Upper lobe of right lung (tissue), 1 donor: ENCODE measurements around the gene KLHL17. TPM values are rescaled to one million over a fixed set of nuclear protein-coding genes. Genes with fewer than 3 reads are reported as not detected.

Source experiments
- ATAC-seq: fragments of 200-7000 bp; cut with Tn5 transposase; one replicate; pipeline ENCODE4 v1.9.1; 2020; ENCODE audit warnings: mild to moderate bottlenecking, moderate library complexity
- DNase-seq: peaks from one replicate; pipeline ENCODE4 v3.0.0-alpha.2; 2020
- H3K27ac ChIP-seq: fragments of 200-600 bp; one replicate; pipeline ENCODE4 v1.8.0; 2022
- H3K27me3 ChIP-seq: fragments of 200-600 bp; one replicate; pipeline ENCODE4 v1.8.0; 2022; ENCODE audit warnings: mild to moderate bottlenecking
- H3K36me3 ChIP-seq: fragments of 200-600 bp; one replicate; pipeline ENCODE4 v1.8.0; 2022
- H3K4me1 ChIP-seq: fragments of 200-600 bp; one replicate; pipeline ENCODE4 v1.8.0; 2022
- H3K4me3 ChIP-seq: fragments of 200-600 bp; one replicate; pipeline ENCODE4 v1.8.0; 2022; ENCODE audit warnings: mild to moderate bottlenecking
- H3K9me3 ChIP-seq: fragments of 200-600 bp; one replicate; pipeline ENCODE4 v1.8.0; 2022
- intact Hi-C: fragments of 100-400 bp; cut with DNase I; formaldehyde crosslinking; loops from one replicate; pipeline ENCODE4 v1.11.0; 2022
- total RNA-seq: library from RNA; stranded (reverse); fragmentation: NEBNext Ultra II Directional; extraction: Animal tissue kit (Norgen Biotek cat#: 25700); gene quantifications from one replicate; pipeline ENCODE4 v1.2.1, GENCODE V29; 2021
- TF ChIP-seq, protein P1 (sequence below): fragments of 200-600 bp; IDR thresholded peaks from one replicate; pipeline ENCODE4 v1.8.0; 2022; ENCODE audit warnings: antibody characterized with exemption
- donor health status: DM: no; HTN: yes; CAD: no; lungs with severe emphysema.

Gene KLHL17
- total RNA-seq, 1 donor from 2014 or later: 17.0 TPM

DNA sequence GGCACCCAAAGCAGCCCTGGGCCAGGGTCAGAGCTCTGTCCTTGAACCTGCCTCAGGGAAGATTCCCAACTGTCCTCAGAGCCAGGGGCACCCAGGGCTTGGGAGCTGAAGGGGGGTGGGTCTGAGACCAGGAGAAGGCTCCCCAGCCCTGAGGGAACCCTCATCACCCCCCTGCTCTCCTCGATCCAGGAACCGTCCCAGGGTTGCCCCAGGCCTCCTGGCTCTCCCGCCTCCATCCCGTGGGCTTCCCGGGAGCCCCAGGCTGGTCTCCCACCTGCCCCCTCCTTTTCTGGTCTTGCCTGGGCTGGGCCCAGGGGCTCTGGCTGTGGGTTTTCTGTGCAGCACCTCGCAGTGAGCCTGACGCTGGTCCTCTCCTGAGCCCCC lies 43.3 kb upstream of the KLHL17 start:
- H3K27me3 ChIP-seq: peaks cover 92% of the 10 kb centered on the region
- intact Hi-C loops: no loop called here
- no peaks in the 10 kb centered on the region for H3K9me3 ChIP-seq
- TF ChIP-seq, protein P1, sequence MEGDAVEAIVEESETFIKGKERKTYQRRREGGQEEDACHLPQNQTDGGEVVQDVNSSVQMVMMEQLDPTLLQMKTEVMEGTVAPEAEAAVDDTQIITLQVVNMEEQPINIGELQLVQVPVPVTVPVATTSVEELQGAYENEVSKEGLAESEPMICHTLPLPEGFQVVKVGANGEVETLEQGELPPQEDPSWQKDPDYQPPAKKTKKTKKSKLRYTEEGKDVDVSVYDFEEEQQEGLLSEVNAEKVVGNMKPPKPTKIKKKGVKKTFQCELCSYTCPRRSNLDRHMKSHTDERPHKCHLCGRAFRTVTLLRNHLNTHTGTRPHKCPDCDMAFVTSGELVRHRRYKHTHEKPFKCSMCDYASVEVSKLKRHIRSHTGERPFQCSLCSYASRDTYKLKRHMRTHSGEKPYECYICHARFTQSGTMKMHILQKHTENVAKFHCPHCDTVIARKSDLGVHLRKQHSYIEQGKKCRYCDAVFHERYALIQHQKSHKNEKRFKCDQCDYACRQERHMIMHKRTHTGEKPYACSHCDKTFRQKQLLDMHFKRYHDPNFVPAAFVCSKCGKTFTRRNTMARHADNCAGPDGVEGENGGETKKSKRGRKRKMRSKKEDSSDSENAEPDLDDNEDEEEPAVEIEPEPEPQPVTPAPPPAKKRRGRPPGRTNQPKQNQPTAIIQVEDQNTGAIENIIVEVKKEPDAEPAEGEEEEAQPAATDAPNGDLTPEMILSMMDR: no peak
- ATAC-seq: no peak
- no peak overlapping the region for H3K4me3 ChIP-seq
- H3K4me1 ChIP-seq: peaks cover 16% of the 10 kb centered on the region
- H3K27ac ChIP-seq: no peak overlapping the region
- peak; percentile 48 for DNase-seq
- no peaks in the 10 kb centered on the region for H3K36me3 ChIP-seq

DNA sequence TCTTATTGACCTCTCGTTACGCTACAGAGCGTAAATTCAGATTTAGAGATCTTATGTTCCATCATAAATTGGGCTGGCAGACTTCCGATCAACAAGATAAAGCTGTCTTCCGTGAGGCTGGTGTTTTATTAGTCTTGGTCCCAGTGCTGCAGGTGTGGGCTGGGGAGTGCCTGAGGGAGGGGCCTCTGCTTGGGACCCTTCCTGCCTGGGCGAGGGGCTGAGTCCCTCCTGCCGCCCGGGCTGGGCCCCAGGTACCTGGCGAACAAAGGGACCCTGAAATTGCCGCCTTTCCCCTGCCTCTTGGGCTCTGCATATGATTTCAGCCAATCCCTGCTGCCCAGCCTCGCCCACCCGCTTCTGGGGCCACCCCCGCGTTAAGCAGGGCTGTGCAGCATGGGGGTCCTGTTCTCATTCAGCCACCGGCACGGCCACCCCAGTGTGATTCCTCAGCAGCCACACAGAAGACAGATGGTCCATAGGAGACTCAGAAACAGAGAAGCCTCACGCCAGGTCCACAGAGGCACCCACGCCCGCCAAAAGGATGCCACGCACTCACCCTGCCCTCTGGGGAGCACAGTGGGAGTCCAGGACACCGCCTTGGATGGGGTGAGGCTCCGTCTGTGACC lies 42.8 kb upstream of the KLHL17 start:
- Histone ChIP-seq H3K4me3 (no peak overlapping the region), H3K9me3 (no peaks in the 10 kb centered on the region), H3K27me3 (peaks cover 92% of the 10 kb centered on the region), H3K36me3 (no peaks in the 10 kb centered on the region), H3K4me1 (peaks cover 16% of the 10 kb centered on the region), H3K27ac (no peak overlapping the region)
- TF ChIP-seq, protein P1: no peak
- intact Hi-C loops: no loop called here
- DNase-seq (no peak), ATAC-seq (no peak)

DNA sequence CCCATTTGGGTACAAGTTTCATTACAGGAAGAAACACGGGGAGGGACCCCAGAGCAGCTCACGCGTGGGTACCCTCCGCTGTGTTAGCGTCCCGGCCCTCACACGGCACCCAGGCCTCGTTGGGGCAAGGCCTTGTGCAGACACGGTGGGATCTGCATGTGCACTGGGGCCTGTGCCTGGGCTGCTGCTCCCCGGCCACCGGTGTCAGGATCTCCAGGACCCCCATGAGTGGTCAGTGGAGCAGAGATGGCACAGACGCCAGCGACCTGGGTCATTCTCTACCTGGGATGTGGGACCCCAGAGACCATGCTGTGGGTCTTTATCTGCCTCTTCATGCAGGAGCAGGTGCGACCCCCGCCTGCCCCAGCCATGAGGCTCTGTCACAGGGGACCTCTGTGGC lies 42.0 kb upstream of the KLHL17 start:
- Histone ChIP-seq H3K4me3 (no peak overlapping the region), H3K4me1 (peaks cover 22% of the 10 kb centered on the region), H3K9me3 (no peaks in the 10 kb centered on the region), H3K27me3 (peaks cover 94% of the 10 kb centered on the region), H3K27ac (no peak overlapping the region), H3K36me3 (no peaks in the 10 kb centered on the region)
- no peak for ATAC-seq
- intact Hi-C loops: no loop called here
- DNase-seq: no peak
- TF ChIP-seq, protein P1: no peak

DNA sequence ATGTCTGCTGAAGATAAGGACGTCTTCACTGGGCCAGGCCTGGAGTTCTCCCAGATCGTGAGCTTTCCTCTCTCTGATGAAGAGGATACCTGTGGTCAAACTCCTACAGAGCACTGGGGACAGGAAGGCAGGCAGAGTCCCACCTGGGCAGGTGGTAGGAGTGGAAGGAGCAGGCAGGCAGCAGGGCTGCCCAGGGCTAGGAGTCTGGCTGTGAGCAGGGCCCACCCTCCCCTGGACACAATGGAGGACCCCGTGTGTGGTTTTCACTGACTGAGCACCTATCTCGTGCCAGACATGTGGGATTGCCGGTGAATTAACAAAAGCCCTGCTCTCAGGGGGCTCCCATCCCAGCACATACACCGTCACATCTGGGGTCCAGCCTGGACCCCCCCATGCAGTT lies 41.5 kb upstream of the KLHL17 start:
- intact Hi-C loops: no loop called here
- Histone ChIP-seq H3K4me3 (no peak overlapping the region), H3K9me3 (no peaks in the 10 kb centered on the region), H3K27ac (no peak overlapping the region), H3K36me3 (no peaks in the 10 kb centered on the region), H3K27me3 (peaks cover 92% of the 10 kb centered on the region), H3K4me1 (peaks cover 24% of the 10 kb centered on the region)
- TF ChIP-seq, protein P1: no peak
- DNase-seq: no peak
- no peak for ATAC-seq

DNA sequence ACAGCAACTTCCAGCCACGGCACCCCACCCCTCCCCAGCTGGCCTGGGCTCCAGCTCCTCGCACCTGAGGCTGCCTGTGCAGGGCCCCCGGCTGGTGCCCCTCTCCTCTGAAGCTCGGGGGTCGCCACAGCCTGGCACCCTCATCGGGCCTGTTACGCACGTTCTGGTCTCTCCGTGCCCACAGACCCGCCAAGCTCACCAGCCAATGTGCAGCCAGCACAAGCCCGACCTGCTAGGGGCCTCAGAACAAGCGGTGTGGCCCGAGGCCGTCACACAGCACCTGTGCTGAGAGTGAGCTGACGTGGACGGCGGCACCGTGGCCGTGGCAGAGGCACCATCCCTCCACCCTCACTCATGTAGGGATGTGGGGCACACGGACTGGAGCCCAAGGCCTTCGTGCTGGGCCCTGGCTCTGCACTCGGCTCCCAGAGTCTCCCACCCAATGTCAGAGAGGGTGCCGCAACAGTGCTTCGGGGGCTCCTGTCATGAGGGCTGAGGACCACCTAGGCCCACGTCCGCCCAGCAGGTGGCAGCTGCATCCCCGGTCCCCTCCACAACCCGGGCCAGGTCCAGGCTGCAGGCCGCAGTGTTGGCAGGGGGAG lies 41.0 kb upstream of the KLHL17 start:
- peaks cover 87% of the 10 kb centered on the region for H3K27me3 ChIP-seq
- ATAC-seq: no peak
- H3K9me3 ChIP-seq: no peaks in the 10 kb centered on the region
- H3K4me1 ChIP-seq: peaks cover 24% of the 10 kb centered on the region
- no peaks in the 10 kb centered on the region for H3K36me3 ChIP-seq
- DNase-seq: no peak
- TF ChIP-seq, protein P1: no peak
- no peak overlapping the region for H3K27ac ChIP-seq
- intact Hi-C loops: no loop called here
- no peak overlapping the region for H3K4me3 ChIP-seq
